Measurements from ENCODE around the gene SLC2A11. TPM values are rescaled to one million over a fixed set of nuclear protein-coding genes. Genes with fewer than 3 reads are reported as not detected.

SLC2A11 gene
- total RNA-seq, 2 donors from 2014 or later, result 6.8 to 12.5 TPM

DNA sequence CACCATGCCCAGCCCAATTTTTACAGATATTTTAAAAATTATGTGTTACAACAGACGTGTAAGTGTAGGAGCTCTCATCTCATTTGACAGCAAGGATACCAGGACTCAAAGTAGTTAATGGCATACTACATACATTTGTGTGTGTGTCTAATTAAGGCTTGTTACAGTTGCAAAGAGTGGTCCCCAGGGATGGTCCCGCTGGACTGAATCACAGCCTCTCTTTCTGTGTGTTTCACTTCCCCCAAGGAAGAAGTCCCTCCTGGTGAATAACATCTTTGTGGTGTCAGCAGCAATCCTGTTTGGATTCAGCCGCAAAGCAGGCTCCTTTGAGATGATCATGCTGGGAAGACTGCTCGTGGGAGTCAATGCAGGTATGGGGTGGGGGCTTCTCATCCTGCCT is 17.2 kb downstream of the SLC2A11 start:
- no peak overlapping the region for H3K4me3 Mint-ChIP-seq
- H3K4me1 Mint-ChIP-seq (ENCODE audit: low read depth in 2 of 2), result no peaks in the 10 kb centered on the region

DNA sequence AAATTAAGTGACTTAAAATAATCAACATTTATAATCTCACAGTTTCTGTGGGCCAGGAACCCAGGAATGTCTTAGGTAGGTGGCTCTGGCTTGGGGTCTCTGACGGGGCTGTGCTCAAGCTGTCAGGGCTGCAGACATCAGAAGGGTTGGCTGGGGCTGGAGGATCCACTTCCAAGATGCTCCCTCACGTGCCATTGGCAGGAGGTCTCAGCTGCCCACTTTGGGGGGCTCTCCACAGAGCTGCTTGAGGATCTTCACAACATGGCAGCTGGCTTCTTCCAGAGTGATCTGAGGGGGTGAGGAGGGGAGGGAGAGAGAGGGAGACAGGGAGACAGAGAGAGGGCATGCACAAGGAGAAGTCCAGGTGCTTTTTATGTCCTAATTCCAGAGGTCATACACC is 18.1 kb downstream of the SLC2A11 start:
- no peak overlapping the region for H3K4me3 Mint-ChIP-seq
- H3K27ac Mint-ChIP-seq, result no peak overlapping the region
- ATAC-seq, result no peak
- H3K27me3 Mint-ChIP-seq, result no peaks in the 10 kb centered on the region
- no peaks in the 10 kb centered on the region for H3K36me3 Mint-ChIP-seq
- no peak for DNase-seq (ENCODE audit: low spot score)
- no peaks in the 10 kb centered on the region for H3K9me3 Mint-ChIP-seq
- H3K4me1 Mint-ChIP-seq (ENCODE audit: low read depth in 2 of 2), result no peaks in the 10 kb centered on the region

More for the DNA sequence above, 17.2 kb downstream of the SLC2A11 start:
- Mint-ChIP-seq H3K36me3 (no peaks in the 10 kb centered on the region), H3K27ac (no peak overlapping the region), H3K9me3 (no peaks in the 10 kb centered on the region), H3K27me3 (no peaks in the 10 kb centered on the region)
- no peak for DNase-seq (ENCODE audit: low spot score)
- ATAC-seq, result no peak

DNA sequence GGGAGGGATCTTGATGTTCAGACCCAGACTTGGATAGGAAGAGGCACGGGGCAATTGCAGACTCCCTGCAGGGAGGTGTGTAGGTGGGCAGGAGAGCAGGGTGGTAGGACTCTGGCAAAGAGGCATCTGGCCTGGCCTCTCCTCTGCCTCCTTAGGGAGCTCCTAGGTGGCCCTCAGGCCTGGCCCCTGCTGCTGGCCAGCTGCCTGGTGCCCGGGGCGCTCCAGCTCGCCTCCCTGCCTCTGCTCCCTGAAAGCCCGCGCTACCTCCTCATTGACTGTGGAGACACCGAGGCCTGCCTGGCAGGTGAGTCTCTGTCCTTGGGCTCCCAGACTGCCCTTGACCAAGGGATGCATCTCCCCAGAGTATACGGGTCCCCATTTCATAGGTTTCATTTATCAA is 19.9 kb downstream of the SLC2A11 start:
- Mint-ChIP-seq H3K27ac (no peak overlapping the region), H3K36me3 (no peaks in the 10 kb centered on the region), H3K4me1 (ENCODE audit: low read depth in 2 of 2) (no peaks in the 10 kb centered on the region), H3K9me3 (no peaks in the 10 kb centered on the region), H3K4me3 (no peak overlapping the region), H3K27me3 (no peaks in the 10 kb centered on the region)
- no peak for ATAC-seq
- DNase-seq (ENCODE audit: low spot score), result no peak

DNA sequence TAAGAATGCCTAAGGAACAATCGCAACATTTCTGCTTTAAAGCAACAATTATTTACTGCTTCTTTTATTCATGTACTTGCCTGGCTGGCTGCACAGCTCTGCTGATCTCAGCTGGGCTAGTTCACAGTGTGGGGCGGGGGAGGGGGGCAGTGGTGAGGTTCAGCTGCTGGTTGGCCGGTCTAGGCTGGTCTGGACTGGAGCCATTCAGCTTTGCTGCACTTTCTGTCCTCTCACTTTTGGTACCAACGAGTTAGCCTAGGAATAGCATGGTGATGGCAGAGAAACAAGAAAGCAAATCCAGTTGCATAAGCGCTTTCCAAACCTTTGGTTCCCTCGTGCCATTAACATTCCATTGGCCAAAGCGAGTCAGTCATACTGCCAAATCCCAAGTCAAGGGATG is 20.5 kb downstream of the SLC2A11 start:
- Mint-ChIP-seq H3K9me3 (no peaks in the 10 kb centered on the region), H3K4me1 (ENCODE audit: low read depth in 2 of 2) (no peaks in the 10 kb centered on the region), H3K4me3 (no peak overlapping the region), H3K36me3 (no peaks in the 10 kb centered on the region), H3K27ac (no peak overlapping the region), H3K27me3 (no peaks in the 10 kb centered on the region)
- ATAC-seq (no peak), DNase-seq (ENCODE audit: low spot score) (no peak)

DNA sequence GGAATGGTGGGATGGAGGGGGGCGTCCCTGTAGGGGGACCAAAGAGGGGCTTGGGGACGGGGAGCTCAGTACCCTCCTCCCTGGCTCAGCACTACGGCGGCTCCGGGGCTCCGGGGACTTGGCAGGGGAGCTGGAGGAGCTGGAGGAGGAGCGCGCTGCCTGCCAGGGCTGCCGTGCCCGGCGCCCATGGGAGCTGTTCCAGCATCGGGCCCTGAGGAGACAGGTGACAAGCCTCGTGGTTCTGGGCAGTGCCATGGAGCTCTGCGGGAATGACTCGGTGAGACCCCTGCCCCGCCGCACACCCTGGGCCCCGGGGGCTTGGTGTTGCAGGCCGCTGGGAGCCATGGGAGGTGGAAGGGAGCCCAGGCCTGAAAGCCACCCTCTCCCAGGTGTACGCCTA is 24.7 kb downstream of the SLC2A11 start:
- ATAC-seq, result no peak
- H3K27ac Mint-ChIP-seq, result no peak overlapping the region
- H3K4me1 Mint-ChIP-seq (ENCODE audit: low read depth in 2 of 2), result no peaks in the 10 kb centered on the region

DNA sequence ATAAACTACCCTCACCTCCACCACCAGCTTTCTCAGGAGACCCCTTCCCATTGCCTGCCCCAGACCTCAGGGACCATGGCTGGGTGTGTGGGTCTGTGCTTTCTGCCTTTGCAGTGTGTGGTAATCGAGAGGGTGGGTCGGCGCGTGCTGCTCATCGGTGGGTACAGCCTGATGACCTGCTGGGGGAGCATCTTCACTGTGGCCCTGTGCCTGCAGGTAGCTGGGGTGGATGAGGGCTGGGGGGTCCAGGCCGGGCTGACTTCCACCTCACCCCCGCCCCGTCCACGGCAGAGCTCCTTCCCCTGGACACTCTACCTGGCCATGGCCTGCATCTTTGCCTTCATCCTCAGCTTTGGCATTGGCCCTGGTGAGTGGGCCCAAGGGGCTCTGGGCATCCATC is 26.0 kb downstream of the SLC2A11 start:
- no peaks in the 10 kb centered on the region for H3K9me3 Mint-ChIP-seq
- H3K4me1 Mint-ChIP-seq (ENCODE audit: low read depth in 2 of 2), result no peaks in the 10 kb centered on the region
- ATAC-seq, result peak in 1 of 2 donors; percentile 36
- H3K4me3 Mint-ChIP-seq, result no peak overlapping the region
- H3K27me3 Mint-ChIP-seq, result no peaks in the 10 kb centered on the region
- DNase-seq (ENCODE audit: low spot score), result peak; percentile 46
- no peaks in the 10 kb centered on the region for H3K36me3 Mint-ChIP-seq
- H3K27ac Mint-ChIP-seq, result no peak overlapping the region

More for the DNA sequence above, 24.7 kb downstream of the SLC2A11 start:
- no peaks in the 10 kb centered on the region for H3K36me3 Mint-ChIP-seq
- H3K9me3 Mint-ChIP-seq, result no peaks in the 10 kb centered on the region
- DNase-seq (ENCODE audit: low spot score), result peak; percentile 54
- no peak overlapping the region for H3K4me3 Mint-ChIP-seq
- H3K27me3 Mint-ChIP-seq, result no peaks in the 10 kb centered on the region

DNA sequence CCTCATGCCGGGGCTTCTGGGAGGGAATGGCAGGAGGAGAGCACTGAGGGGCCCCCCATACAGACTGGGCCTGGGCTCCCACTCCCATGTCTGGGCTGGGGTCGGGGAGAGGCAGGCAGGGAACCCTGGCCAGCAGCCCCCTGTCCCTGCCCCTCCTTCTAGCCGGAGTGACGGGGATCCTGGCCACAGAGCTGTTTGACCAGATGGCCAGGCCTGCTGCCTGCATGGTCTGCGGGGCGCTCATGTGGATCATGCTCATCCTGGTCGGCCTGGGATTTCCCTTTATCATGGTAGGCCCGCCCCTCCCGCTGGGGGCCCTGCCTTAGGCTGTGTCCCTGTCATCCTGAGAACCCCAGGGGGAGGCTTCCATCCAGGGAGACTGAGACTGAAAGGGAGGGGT is 26.5 kb downstream of the SLC2A11 start:
- Mint-ChIP-seq H3K9me3 (no peaks in the 10 kb centered on the region), H3K4me3 (no peak overlapping the region), H3K4me1 (ENCODE audit: low read depth in 2 of 2) (no peaks in the 10 kb centered on the region), H3K27me3 (no peaks in the 10 kb centered on the region), H3K27ac (no peak overlapping the region), H3K36me3 (no peaks in the 10 kb centered on the region)
- DNase-seq (ENCODE audit: low spot score) (peak; percentile 44), ATAC-seq (peak in 1 of 2 donors; percentile 18)

DNA sequence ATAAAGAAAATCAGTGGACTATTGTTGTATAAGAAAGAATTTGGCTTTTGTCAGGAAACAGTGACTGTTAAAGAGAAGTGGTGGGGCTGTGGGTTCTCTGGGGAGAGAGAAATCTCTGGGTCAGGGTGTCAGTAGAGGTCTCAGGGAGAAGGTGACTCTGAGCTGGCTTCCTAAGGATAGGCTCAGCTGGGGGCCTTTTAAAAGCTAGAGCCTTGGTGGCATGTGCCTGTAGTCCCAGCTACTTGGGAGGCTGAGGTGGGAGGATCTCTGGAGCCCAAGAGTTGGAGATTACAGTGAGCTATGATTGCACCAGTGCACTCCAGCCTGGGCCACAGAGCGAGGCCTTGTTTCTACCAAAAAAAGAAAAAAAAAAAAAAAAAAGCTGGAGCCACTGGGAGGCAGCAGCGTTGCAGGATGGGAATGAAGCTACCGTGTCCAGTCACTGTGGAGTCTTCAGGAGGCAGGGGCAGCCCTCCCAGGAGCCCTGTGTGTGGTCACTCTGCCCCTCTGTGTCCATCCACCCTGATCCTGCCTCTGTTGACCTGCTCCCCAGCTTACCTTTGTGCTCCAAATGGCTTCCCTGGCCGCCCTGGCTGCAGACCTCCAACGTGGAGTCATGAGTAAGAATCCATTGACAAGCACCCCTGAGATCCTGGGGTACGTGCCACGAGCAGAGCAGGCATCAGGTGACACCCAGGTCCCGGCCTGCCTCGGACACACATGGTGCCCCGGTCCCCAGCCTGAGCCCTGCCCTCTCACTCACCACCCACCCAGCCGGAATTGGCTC is 31.1 kb downstream of the SLC2A11 start:
- H3K27me3 Mint-ChIP-seq, result no peaks in the 10 kb centered on the region
- H3K4me1 Mint-ChIP-seq (ENCODE audit: low read depth in 2 of 2), result peaks cover 15 to 16% of the 10 kb centered on the region in 2 donors
- no peak overlapping the region for H3K4me3 Mint-ChIP-seq
- H3K27ac Mint-ChIP-seq, result no peak overlapping the region
- H3K9me3 Mint-ChIP-seq, result no peaks in the 10 kb centered on the region
- H3K36me3 Mint-ChIP-seq, result no peaks in the 10 kb centered on the region
- DNase-seq (ENCODE audit: low spot score), result no peak
- ATAC-seq, result no peak

DNA sequence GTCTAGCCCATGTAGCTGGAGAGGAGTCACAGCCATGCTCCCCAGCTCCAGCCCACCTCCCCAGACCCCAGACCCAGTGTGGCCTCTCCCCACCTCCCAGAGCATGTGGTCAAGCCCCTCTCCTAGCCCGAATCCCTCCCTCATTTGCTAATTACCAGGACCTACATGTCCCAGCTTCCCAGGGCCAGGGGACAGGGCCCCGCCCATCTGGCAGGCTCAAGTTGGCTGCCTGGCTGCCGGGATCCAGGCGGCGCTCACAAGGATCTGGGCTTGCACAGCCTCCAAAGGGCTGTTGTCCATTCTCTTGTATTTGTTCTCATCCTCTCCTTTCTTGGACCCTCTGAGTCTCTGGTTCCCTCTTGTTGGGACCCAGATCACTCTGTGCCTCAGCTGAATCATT is 31.9 kb downstream of the SLC2A11 start:
- Mint-ChIP-seq H3K4me3 (no peak overlapping the region), H3K27ac (no peak overlapping the region), H3K27me3 (no peaks in the 10 kb centered on the region), H3K36me3 (no peaks in the 10 kb centered on the region), H3K4me1 (ENCODE audit: low read depth in 2 of 2) (peaks cover 17 to 18% of the 10 kb centered on the region in 2 donors), H3K9me3 (no peaks in the 10 kb centered on the region)
- no peak for ATAC-seq
- DNase-seq (ENCODE audit: low spot score), result no peak

DNA sequence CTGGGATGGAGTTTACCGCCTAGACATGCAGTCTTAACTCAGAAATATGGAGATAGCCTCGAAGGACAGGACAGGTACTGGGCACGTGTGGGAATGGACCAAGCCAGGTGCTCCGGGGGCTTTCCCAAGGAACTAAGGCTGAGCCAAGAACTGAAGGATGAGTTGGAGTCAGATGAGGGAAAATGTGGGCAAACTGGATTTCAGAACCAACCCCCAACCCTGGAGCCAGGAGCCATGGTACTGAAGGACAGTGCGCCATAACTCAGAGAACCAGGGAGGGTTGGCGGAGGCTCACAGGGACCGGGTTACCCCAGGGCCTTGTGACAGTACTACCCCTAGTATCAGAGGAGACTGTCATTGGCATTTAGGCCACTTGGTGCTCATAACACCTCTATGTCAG is 34.1 kb downstream of the SLC2A11 start:
- DNase-seq (ENCODE audit: low spot score), result no peak
- Mint-ChIP-seq H3K27ac (peak overlapping the region; percentile 92 to 97), H3K4me3 (peak overlapping the region; percentile 84), H3K4me1 (ENCODE audit: low read depth in 2 of 2) (peaks cover 18 to 20% of the 10 kb centered on the region in 2 donors), H3K36me3 (no peaks in the 10 kb centered on the region), H3K27me3 (no peaks in the 10 kb centered on the region), H3K9me3 (no peaks in the 10 kb centered on the region)
- ATAC-seq, result no peak

DNA sequence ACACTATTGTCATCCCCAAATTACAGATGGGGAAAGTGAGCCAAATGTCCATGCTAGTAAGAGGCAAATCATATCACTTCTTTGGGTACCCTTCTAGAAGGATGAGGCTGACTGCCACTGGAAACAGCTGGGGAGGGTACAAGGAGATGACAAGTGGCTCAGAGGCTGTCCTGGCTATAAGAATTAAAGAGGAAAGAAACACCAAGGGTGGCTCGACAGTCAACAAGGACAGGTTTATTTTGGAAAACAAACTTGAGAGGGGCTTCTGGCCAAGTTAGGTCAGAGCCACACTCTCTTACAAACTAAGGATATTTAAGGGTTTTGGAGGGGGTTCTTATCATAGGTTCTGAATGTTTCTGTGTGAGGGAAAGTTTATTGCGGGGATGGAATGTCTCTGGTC is 34.5 kb downstream of the SLC2A11 start:
- Mint-ChIP-seq H3K27me3 (no peaks in the 10 kb centered on the region), H3K9me3 (no peaks in the 10 kb centered on the region), H3K27ac (peak overlapping the region; percentile 92 to 97), H3K36me3 (no peaks in the 10 kb centered on the region), H3K4me3 (peak overlapping the region; percentile 84), H3K4me1 (ENCODE audit: low read depth in 2 of 2) (peaks cover 18 to 22% of the 10 kb centered on the region in 2 donors)
- DNase-seq (ENCODE audit: low spot score) (no peak), ATAC-seq (no peak)

DNA sequence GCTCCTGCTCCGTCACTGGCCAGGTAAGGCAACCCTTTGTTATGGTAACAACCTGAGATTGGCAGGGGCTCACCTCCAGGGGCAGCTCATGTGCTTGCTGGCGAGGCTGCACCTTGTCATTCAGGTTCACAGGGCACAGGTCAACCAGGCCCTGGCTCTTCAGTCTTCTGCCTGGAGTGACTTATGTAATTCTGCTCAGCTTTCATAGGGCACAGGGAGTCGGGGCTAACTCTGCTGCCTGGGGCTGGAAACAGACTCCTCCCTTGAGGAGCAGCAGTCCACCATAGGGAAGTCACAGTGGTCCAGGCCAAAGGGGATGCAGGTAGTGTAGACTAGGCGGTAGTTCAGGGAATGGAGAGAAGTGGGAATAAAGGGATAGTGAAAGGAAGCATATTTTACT is 35.0 kb downstream of the SLC2A11 start:
- Mint-ChIP-seq H3K27me3 (no peaks in the 10 kb centered on the region), H3K36me3 (no peaks in the 10 kb centered on the region), H3K4me3 (peak overlapping the region; percentile 84), H3K27ac (peak overlapping the region; percentile 92 to 97), H3K9me3 (no peaks in the 10 kb centered on the region), H3K4me1 (ENCODE audit: low read depth in 2 of 2) (peaks cover 18 to 23% of the 10 kb centered on the region in 2 donors)
- DNase-seq (ENCODE audit: low spot score) (peak; percentile 46), ATAC-seq (no peak)

DNA sequence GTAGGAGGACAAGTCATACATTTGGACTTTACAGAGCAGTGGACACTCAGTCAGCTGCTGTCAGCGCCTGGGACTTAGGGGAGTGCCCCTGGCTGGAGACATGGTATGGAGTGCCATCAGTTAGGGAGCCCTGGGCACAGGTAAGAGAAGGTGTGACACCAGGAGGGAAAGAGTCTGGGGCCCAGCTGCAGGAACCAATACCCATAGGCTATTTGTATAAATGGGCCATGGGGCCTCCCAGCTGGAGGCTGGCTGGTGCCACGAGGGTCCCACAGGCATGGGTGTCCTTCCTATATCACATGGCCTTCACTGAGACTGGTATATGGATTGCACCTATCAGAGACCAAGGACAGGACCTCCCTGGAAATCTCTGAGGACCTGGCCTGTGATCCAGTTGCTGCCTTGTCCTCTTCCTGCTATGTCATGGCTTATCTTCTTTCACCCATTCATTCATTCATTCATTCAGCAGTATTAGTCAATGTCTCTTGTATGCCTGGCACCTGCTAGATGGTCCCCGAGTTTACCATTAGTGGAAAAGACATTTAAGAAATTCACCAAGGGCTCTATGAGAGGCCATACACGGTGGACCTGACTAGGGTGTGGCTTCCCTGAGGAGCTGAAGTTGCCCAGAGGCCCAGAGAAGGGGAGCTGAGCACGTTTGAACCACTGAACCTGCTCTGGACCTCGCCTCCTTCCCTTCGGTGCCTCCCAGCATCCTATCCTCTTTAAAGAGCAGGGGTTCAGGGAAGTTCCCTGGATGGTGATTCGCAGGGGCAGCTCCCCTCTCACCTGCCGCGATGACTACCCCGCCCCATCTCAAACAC is 35.7 kb downstream of the SLC2A11 start:
- peak; percentile 60 for DNase-seq (ENCODE audit: low spot score)
- H3K27ac Mint-ChIP-seq, result peak overlapping the region; percentile 92 to 97

More for the DNA sequence above, 35.7 kb downstream of the SLC2A11 start:
- no peak for ATAC-seq
- H3K4me3 Mint-ChIP-seq, result peak overlapping the region; percentile 84
- no peaks in the 10 kb centered on the region for H3K36me3 Mint-ChIP-seq
- no peaks in the 10 kb centered on the region for H3K9me3 Mint-ChIP-seq
- H3K4me1 Mint-ChIP-seq (ENCODE audit: low read depth in 2 of 2), result peaks cover 18 to 23% of the 10 kb centered on the region in 2 donors
- no peaks in the 10 kb centered on the region for H3K27me3 Mint-ChIP-seq
